Smooth muscle cell (in vitro differentiated cells): ENCODE results near the gene PRSS56. TPM values are rescaled to one million over a fixed set of nuclear protein-coding genes. Genes with fewer than 3 reads are reported as not detected.

Source experiments
- DNase-seq: peaks from one replicate; lab custom pipeline; 2025; ENCODE audit not compliant: unreplicated experiment; lab: John Stamatoyannopoulos, UW
- H2AFZ ChIP-seq: fragments of 200-600 bp; sonication (generic); 2 replicates; pipeline ENCODE4 v1.6.0; 2016; ENCODE audit warnings: antibody characterized with exemption, low read depth, mild to moderate bottlenecking
- H3F3A ChIP-seq: fragments of 200-600 bp; sonication (generic); 2 replicates; pipeline ENCODE4 v1.6.0; 2017; ENCODE audit warnings: antibody characterized with exemption, low read depth
- H3K27ac ChIP-seq: fragments of 200-600 bp; sonication (generic); 2 replicates; pipeline ENCODE4 v1.5.1; 2016; ENCODE audit warnings: low read depth, mild to moderate bottlenecking
- H3K27me3 ChIP-seq: fragments of 200-600 bp; sonication (generic); 2 replicates; pipeline ENCODE4 v1.6.1; 2016; ENCODE audit warnings: low read depth, mild to moderate bottlenecking
- H3K36me3 ChIP-seq: fragments of 200-600 bp; sonication (generic); 2 replicates; pipeline ENCODE4 v1.5.1; 2016; ENCODE audit warnings: low read depth
- H3K4me1 ChIP-seq: fragments of 200-600 bp; sonication (generic); 2 replicates; pipeline ENCODE4 v1.5.1; 2016; ENCODE audit warnings: low read depth
- H3K4me2 ChIP-seq: fragments of 200-600 bp; sonication (generic); 2 replicates; pipeline ENCODE4 v1.6.0; 2016; ENCODE audit warnings: mild to moderate bottlenecking
- H3K4me3 ChIP-seq: fragments of 200-600 bp; sonication (generic); 2 replicates; pipeline ENCODE4 v1.5.1; 2016; ENCODE audit warnings: mild to moderate bottlenecking
- H3K79me2 ChIP-seq: fragments of 200-600 bp; sonication (generic); 2 replicates; pipeline ENCODE4 v1.6.0; 2016; ENCODE audit warnings: low read depth, mild to moderate bottlenecking
- H3K9ac ChIP-seq: fragments of 200-600 bp; sonication (generic); 2 replicates; pipeline ENCODE4 v1.6.0; 2016; ENCODE audit warnings: low read depth
- H3K9me3 ChIP-seq: fragments of 200-600 bp; sonication (generic); replicated peaks from 2 replicates; pipeline ENCODE4 v1.5.1; 2016; ENCODE audit warnings: low read depth
- H4K20me1 ChIP-seq: fragments of 200-600 bp; sonication (generic); 2 replicates; pipeline ENCODE4 v1.6.0; 2016; ENCODE audit warnings: low read depth
- CTCF ChIP-seq: fragments of 200-600 bp; sonication (generic); IDR thresholded peaks from 2 replicates; pipeline ENCODE4 v1.5.1; 2017; ENCODE audit warnings: borderline replicate concordance, mild to moderate bottlenecking, antibody characterized with exemption; ENCODE audit not compliant: insufficient read depth, poor library complexity, severe bottlenecking
- WGBS: methylation state at CpG from one replicate; pipeline ENCODE4 v1.1.7; 2016; ENCODE audit warnings: low lambda C conversion rate; 5-methylcytosine and 5-hydroxymethylcytosine counted together
- polyA plus RNA-seq: library from polyadenylated mRNA; unstranded; fragments of >200 nt; fragmentation: Nextera tagmentation; extraction: Ambion mirVana; gene quantifications from 2 replicates; pipeline ENCODE4 v1.2.1, GENCODE V29; 2016
- total RNA-seq: library from RNA; depleted of rRNA; stranded (reverse); fragments of >200 nt; gene quantifications from 2 replicates; pipeline ENCODE4 v1.2.3, GENCODE V29; 2014

The PRSS56 gene
- total and polyA plus RNA-seq, 2 experiments from 2014 or later: not detected

- no peak overlapping the region for H3K9ac ChIP-seq
- H3K27ac ChIP-seq: no peak overlapping the region
- H3K36me3 ChIP-seq: no peaks in the 10 kb centered on the region
- no peak overlapping the region for H2AFZ ChIP-seq
- H3K79me2 ChIP-seq: no peaks in the 10 kb centered on the region
- peaks cover 66% of the 10 kb centered on the region for H3K27me3 ChIP-seq
- no peaks in the 10 kb centered on the region for H3F3A ChIP-seq
- no peak for DNase-seq
- no peak overlapping the region for H3K4me3 ChIP-seq
- H3K4me1 ChIP-seq: no peaks in the 10 kb centered on the region
- WGBS: 92% methylated on average over 31 of the region's 31 CpGs
- no peak for TF ChIP-seq CTCF
- H3K4me2 ChIP-seq: no peak overlapping the region
- no peaks in the 10 kb centered on the region for H3K9me3 ChIP-seq
- H4K20me1 ChIP-seq: no peaks in the 10 kb centered on the region
Observed at GRCh38 chr2:232482301-232483238, 37.6 kb upstream of the PRSS56 start.

GRCh38 chr2:232483311-232483922, 36.8 kb upstream of the PRSS56 start:
- no peak overlapping the region for H3K27ac ChIP-seq
- DNase-seq: no peak
- H3K4me2 ChIP-seq: no peak overlapping the region
- WGBS: 93% methylated on average over 10 of the region's 10 CpGs
- no peaks in the 10 kb centered on the region for H3K36me3 ChIP-seq
- no peaks in the 10 kb centered on the region for H3F3A ChIP-seq
- H4K20me1 ChIP-seq: no peaks in the 10 kb centered on the region
- H3K9me3 ChIP-seq: no peaks in the 10 kb centered on the region
- no peaks in the 10 kb centered on the region for H3K4me1 ChIP-seq
- no peak overlapping the region for H2AFZ ChIP-seq
- no peak overlapping the region for H3K4me3 ChIP-seq
- no peaks in the 10 kb centered on the region for H3K79me2 ChIP-seq
- TF ChIP-seq CTCF: no peak
- peaks cover 73% of the 10 kb centered on the region for H3K27me3 ChIP-seq
- no peak overlapping the region for H3K9ac ChIP-seq

- peaks cover 79% of the 10 kb centered on the region for H3K27me3 ChIP-seq
- no peak for TF ChIP-seq CTCF
- 94% methylated on average over 19 of the region's 19 CpGs for WGBS
Observed at GRCh38 chr2:232483923-232484627, 36.1 kb upstream of the PRSS56 start.

More at GRCh38 chr2:232483923-232484627, 36.1 kb upstream of the PRSS56 start:
- Histone ChIP-seq H4K20me1 (no peaks in the 10 kb centered on the region), H3K79me2 (no peaks in the 10 kb centered on the region), H3K4me1 (no peaks in the 10 kb centered on the region), H3K4me3 (no peak overlapping the region), H3K9me3 (no peaks in the 10 kb centered on the region), H3K4me2 (no peak overlapping the region), H3K9ac (no peak overlapping the region), H2AFZ (no peak overlapping the region), H3F3A (no peaks in the 10 kb centered on the region), H3K36me3 (no peaks in the 10 kb centered on the region), H3K27ac (no peak overlapping the region)
- no peak for DNase-seq
